GM10248 (cell line): ENCODE data around the gene CADPS.

ENCODE experiments used
- CTCF ChIA-PET: fragments of 300-600 bp; sonication (Branson Sonifier 250); formaldehyde crosslinking; extraction: SDS; loops from one replicate; lab custom pipeline; 2021; ENCODE audit warnings: antibody characterized with exemption; lab: Yijun Ruan, JAX
- POLR2A ChIA-PET: fragments of 350-650 bp; sonication (Branson Sonifier 250); formaldehyde crosslinking; extraction: SDS; loops from one replicate; lab custom pipeline; 2020; ENCODE audit warnings: antibody characterized with exemption; lab: Yijun Ruan, JAX
- DNase-seq: peaks from one replicate; pipeline ENCODE4 v3.0.0; 2012; ENCODE audit errors: extremely low spot score
- CTCF ChIP-seq: IDR thresholded peaks from 2 replicates; pipeline ENCODE4 v1.5.1; 2012; ENCODE audit warnings: mild to moderate bottlenecking, low read depth; ENCODE audit errors: extremely low read depth, missing control alignments, control extremely low read depth

Gene CADPS

GRCh38 chr3:62405135-62405534, 470.1 kb downstream of the CADPS start:
- ChIA-PET POLR2A (no interaction called here), CTCF (no interaction called here)
- no peak for DNase-seq
- no peak for TF ChIP-seq CTCF

DNA sequence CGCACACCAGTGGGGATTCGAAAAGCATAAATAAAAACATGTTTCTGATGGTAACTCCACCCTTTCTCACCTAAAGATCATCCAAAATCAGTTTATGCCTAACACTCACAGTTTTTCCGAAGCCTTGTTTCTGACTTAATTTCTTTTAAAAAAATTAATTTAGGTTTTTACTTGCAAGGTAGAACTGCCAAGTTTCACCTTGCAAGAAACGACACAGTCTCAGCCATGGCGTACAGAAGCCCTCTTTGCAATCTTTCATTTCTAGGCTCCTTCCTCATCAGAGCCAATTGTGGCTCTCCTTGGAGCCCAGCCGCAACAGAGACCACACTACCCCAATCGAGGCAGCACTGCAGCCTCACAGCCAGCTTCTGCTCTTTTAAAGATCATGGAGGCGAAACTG, 470.9 kb downstream of the CADPS start:
- CTCF ChIA-PET = no interaction called here
- DNase-seq = no peak
- TF ChIP-seq CTCF = no peak
- POLR2A ChIA-PET = no interaction called here

DNA sequence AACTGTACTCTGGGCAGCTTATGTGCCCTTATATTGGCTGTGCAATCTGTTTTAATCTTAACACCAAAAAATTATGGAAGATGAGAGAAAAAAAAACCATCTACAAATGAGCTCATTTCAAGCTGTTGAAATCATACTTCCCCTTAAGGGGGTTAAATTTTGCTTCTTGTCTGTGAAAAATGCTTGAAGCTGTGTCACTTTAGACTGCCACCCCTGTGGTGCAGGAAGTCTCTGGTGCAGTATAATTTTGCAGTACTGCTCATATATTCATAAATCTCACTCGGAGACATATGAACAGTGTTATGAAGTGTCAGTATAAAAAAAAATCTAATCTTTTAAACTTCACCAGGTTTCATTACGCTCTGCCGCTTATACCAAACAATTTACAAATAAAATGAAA, 471.5 kb downstream of the CADPS start:
- POLR2A ChIA-PET = no interaction called here
- no peak for DNase-seq
- CTCF ChIA-PET = no interaction called here
- TF ChIP-seq CTCF = no peak

DNA sequence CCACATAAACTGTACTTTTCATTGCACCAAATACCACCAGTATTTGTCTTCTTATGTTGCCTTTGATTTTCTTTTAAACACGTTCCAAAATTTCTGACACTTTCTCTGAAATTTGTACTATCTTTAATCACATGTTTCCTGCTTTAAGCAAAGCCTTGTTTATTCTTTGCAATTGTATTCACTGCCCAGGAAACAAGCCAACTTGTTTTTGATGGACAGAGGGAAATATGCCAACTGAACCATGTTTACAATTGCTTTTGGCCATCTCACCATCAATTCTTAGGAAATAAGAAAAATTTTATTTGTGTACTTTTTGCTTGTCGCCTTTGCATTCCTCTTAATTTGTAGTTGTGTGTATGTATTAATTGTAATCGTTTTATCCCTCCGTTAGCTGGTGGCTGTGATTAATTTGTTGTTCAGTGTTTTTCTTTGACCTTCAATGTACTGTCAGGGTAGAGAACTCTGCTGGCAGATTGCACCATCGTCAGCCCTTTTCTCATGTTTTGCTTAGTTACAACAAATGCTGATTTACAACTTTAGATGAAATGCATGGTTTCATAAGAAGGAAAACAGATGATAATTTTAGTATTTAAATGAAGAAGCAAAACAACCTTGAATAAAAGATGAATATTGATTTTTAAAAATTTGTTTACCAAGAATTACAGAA, 482.5 kb downstream of the CADPS start:
- TF ChIP-seq CTCF = no peak
- no peak for DNase-seq
- ChIA-PET POLR2A (no interaction called here), CTCF (no interaction called here)

DNA sequence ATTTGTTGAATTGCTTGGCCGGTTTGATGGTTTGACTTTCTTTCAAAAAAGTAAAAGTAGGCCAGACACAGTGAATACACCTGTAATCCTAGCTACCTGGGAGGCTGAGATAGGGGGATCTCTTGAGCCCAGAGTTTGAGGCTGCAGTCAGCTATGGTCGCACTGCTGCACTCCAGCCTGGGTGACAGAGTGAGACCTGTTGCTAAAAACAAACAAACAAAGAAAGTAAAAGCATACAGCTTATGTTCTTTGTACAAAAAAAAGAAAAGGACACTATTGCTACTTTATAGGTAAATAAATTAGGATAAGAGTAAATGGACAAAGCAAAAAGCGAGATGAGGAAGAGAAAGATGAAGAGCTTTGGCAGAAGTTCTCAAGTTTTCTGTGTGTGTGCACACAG, 488.0 kb downstream of the CADPS start:
- no peak for TF ChIP-seq CTCF
- POLR2A ChIA-PET = no interaction called here
- CTCF ChIA-PET = interaction anchor here (1.3 to 1.5 kb wide), 2 partner anchors 22 to 186 kb away, joined by 3 read pairs; no protein-coding TSS in a partner anchor
- DNase-seq = no peak

GRCh38 chr3:62379321-62379798, 495.9 kb downstream of the CADPS start:
- DNase-seq = no peak
- no peak for TF ChIP-seq CTCF
- ChIA-PET POLR2A (no interaction called here), CTCF (no interaction called here)
